Neural progenitor cell (in vitro differentiated cells): ENCODE data around the gene FBXW11. TPM values are rescaled to one million over a fixed set of nuclear protein-coding genes. Genes with fewer than 3 reads are reported as not detected.

ENCODE experiments used
- DNase-seq: peaks from one replicate; pipeline ENCODE4 v3.0.0-alpha.2; 2016; ENCODE audit warnings: low spot score
- H2AFZ ChIP-seq: fragments of 200-600 bp; sonication (generic); replicated peaks from 2 replicates; pipeline ENCODE4 v1.6.1; 2016; ENCODE audit warnings: antibody characterized with exemption
- H3F3A ChIP-seq: fragments of 200-600 bp; sonication (generic); 2 replicates; pipeline ENCODE4 v1.6.1; 2016; ENCODE audit warnings: antibody characterized with exemption, low read depth
- H3K27ac ChIP-seq: fragments of 200-600 bp; sonication (generic); 2 replicates; pipeline ENCODE4 v1.5.1; 2016; ENCODE audit warnings: mild to moderate bottlenecking
- H3K27me3 ChIP-seq: fragments of 200-600 bp; sonication (generic); 2 replicates; pipeline ENCODE4 v1.6.1; 2016; ENCODE audit warnings: mild to moderate bottlenecking, moderate library complexity
- H3K36me3 ChIP-seq: fragments of 200-600 bp; sonication (generic); 2 replicates; pipeline ENCODE4 v1.5.1; 2016
- H3K4me1 ChIP-seq: fragments of 200-600 bp; sonication (generic); 2 replicates; pipeline ENCODE4 v1.6.1; 2016; ENCODE audit warnings: mixed run types
- H3K4me2 ChIP-seq: fragments of 200-600 bp; sonication (generic); 2 replicates; pipeline ENCODE4 v1.6.1; 2016
- H3K4me3 ChIP-seq: fragments of 200-600 bp; sonication (generic); 2 replicates; pipeline ENCODE4 v1.5.1; 2016
- H3K79me2 ChIP-seq: fragments of 200-600 bp; sonication (generic); 2 replicates; pipeline ENCODE4 v1.6.1; 2016; ENCODE audit warnings: low read depth
- H3K9ac ChIP-seq: fragments of 200-600 bp; sonication (generic); 2 replicates; pipeline ENCODE4 v1.6.1; 2016
- H3K9me3 ChIP-seq: fragments of 200-600 bp; sonication (generic); 2 replicates; pipeline ENCODE4 v1.5.1; 2016; ENCODE audit warnings: low read depth
- H4K20me1 ChIP-seq: fragments of 200-600 bp; sonication (generic); 2 replicates; pipeline ENCODE4 v1.6.1; 2016; ENCODE audit warnings: low read depth
- H3K27ac Mint-ChIP-seq: 3 replicates; pipeline ENCODE4 v1.8.0; 2021; ENCODE audit warnings: mixed read lengths
- H3K27me3 Mint-ChIP-seq: 2 replicates; pipeline ENCODE4 v1.8.0; 2022; ENCODE audit warnings: low read depth, mild to moderate bottlenecking, inconsistent platforms, moderate library complexity, mixed read lengths; ENCODE audit not compliant: insufficient read depth
- H3K36me3 Mint-ChIP-seq: 3 replicates; pipeline ENCODE4 v1.8.0; 2021; ENCODE audit warnings: mixed read lengths
- H3K4me1 Mint-ChIP-seq: 3 replicates; pipeline ENCODE4 v1.8.0; 2021; ENCODE audit warnings: mixed read lengths
- H3K4me3 Mint-ChIP-seq: 3 replicates; pipeline ENCODE4 v1.8.0; 2021; ENCODE audit warnings: mild to moderate bottlenecking, moderate library complexity, mixed read lengths
- H3K9me3 Mint-ChIP-seq: 3 replicates; pipeline ENCODE4 v1.8.0; 2020; ENCODE audit warnings: mixed read lengths
- CTCF ChIP-seq: fragments of 200-600 bp; sonication (generic); IDR thresholded peaks from 2 replicates; pipeline ENCODE4 v1.5.1; 2017; ENCODE audit warnings: antibody characterized with exemption, mild to moderate bottlenecking
- EZH2 ChIP-seq: fragments of 200-600 bp; sonication (generic); IDR thresholded peaks from 2 replicates; pipeline ENCODE4 v1.6.1; 2017; ENCODE audit warnings: antibody characterized with exemption, mild to moderate bottlenecking, moderate library complexity
- EZH2phosphoT487 ChIP-seq: fragments of 200-600 bp; sonication (generic); IDR thresholded peaks from 2 replicates; pipeline ENCODE4 v1.6.1; 2017; ENCODE audit warnings: antibody characterized with exemption
- total RNA-seq: library from RNA; depleted of rRNA; stranded (reverse); fragments of >200 nt; gene quantifications from 2 replicates; pipeline ENCODE4 v1.2.3, GENCODE V29; 2015; ENCODE audit warnings: low replicate concordance

Gene FBXW11
- total RNA-seq, 1 donor from 2014 or later: 79.1 TPM

DNA sequence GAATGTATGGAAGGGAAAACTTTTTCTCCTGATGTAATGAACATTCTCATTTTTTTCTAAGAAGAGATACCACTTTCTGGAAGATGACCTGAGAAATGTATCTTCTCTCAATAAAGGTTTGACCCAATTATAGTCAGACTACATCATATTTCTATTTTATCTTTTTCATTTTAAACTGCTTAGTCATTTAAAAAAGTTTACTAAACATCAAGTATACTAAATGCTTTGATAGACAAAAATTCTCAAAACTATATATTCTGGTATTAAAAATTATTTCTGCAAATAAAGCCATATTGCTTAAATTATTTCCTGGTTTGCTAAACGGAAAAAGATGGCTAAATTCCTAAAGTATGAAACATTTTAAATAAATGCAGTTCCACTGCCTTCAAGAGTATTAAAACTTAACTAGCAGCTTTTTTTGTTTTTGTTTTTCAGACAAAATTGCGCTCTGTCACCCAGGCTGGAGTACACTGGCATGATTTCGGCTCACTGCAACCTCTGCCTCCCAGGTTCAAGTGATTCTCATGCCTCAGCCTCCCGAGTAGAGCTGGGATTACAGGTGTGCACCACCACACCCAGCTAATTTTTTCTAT is 37.1 kb downstream of the FBXW11 start:
- Histone ChIP-seq H2AFZ (no peak overlapping the region), H4K20me1 (peaks cover 93% of the 10 kb centered on the region), H3K27ac (no peak overlapping the region), H3K4me2 (no peak overlapping the region), H3K36me3 (no peaks in the 10 kb centered on the region), H3F3A (peaks cover 22% of the 10 kb centered on the region), H3K27me3 (no peaks in the 10 kb centered on the region), H3K4me1 (peaks cover 51% of the 10 kb centered on the region), H3K9ac (no peak overlapping the region), H3K79me2 (peaks cover 99% of the 10 kb centered on the region), H3K4me3 (no peak overlapping the region), H3K9me3 (no peaks in the 10 kb centered on the region)
- peaks cover 2% of the 10 kb centered on the region for H3K27me3 Mint-ChIP-seq
- peaks cover 8% of the 10 kb centered on the region for H3K9me3 Mint-ChIP-seq
- no peak overlapping the region for H3K4me3 Mint-ChIP-seq
- DNase-seq: no peak
- no peak overlapping the region for H3K27ac Mint-ChIP-seq
- peaks cover 13% of the 10 kb centered on the region for H3K36me3 Mint-ChIP-seq
- peaks cover 31% of the 10 kb centered on the region for H3K4me1 Mint-ChIP-seq
- no peak for TF ChIP-seq EZH2
- no peak for TF ChIP-seq CTCF
- TF ChIP-seq EZH2phosphoT487: no peak

GRCh38 chr5:171968531-171968930 is 37.9 kb downstream of the FBXW11 start:
- Mint-ChIP-seq H3K36me3 (peaks cover 11% of the 10 kb centered on the region), H3K4me3 (no peak overlapping the region), H3K27ac (no peak overlapping the region), H3K4me1 (peaks cover 35% of the 10 kb centered on the region), H3K27me3 (peaks cover 2% of the 10 kb centered on the region), H3K9me3 (peaks cover 8% of the 10 kb centered on the region)
- no peak overlapping the region for H3K4me3 ChIP-seq
- H3K9me3 ChIP-seq: no peaks in the 10 kb centered on the region
- peaks cover 95% of the 10 kb centered on the region for H4K20me1 ChIP-seq
- no peak overlapping the region for H3K4me2 ChIP-seq
- H3K36me3 ChIP-seq: no peaks in the 10 kb centered on the region
- TF ChIP-seq EZH2: no peak
- no peak for TF ChIP-seq EZH2phosphoT487
- TF ChIP-seq CTCF: no peak
- no peak overlapping the region for H2AFZ ChIP-seq
- DNase-seq: no peak
- H3K27ac ChIP-seq: no peak overlapping the region
- no peaks in the 10 kb centered on the region for H3K27me3 ChIP-seq
- H3K4me1 ChIP-seq: peaks cover 60% of the 10 kb centered on the region
- H3K9ac ChIP-seq: no peak overlapping the region
- peaks cover 22% of the 10 kb centered on the region for H3F3A ChIP-seq
- peaks cover 99% of the 10 kb centered on the region for H3K79me2 ChIP-seq

- Mint-ChIP-seq H3K4me3 (no peak overlapping the region), H3K9me3 (peaks cover 8% of the 10 kb centered on the region), H3K27me3 (peaks cover 2% of the 10 kb centered on the region), H3K27ac (no peak overlapping the region), H3K4me1 (peaks cover 46% of the 10 kb centered on the region), H3K36me3 (peaks cover 11% of the 10 kb centered on the region)
- TF ChIP-seq EZH2phosphoT487 (no peak), CTCF (no peak), EZH2 (no peak)
- no peak overlapping the region for H3K9ac ChIP-seq
- H3K4me1 ChIP-seq: peaks cover 72% of the 10 kb centered on the region
- H3K36me3 ChIP-seq: no peaks in the 10 kb centered on the region
- H3F3A ChIP-seq: peaks cover 22% of the 10 kb centered on the region
- H3K79me2 ChIP-seq: peaks cover 99% of the 10 kb centered on the region
- DNase-seq: no peak
- H4K20me1 ChIP-seq: peaks cover 97% of the 10 kb centered on the region
- no peaks in the 10 kb centered on the region for H3K27me3 ChIP-seq
- no peak overlapping the region for H3K27ac ChIP-seq
- no peak overlapping the region for H2AFZ ChIP-seq
- no peaks in the 10 kb centered on the region for H3K9me3 ChIP-seq
- H3K4me3 ChIP-seq: no peak overlapping the region
- H3K4me2 ChIP-seq: no peak overlapping the region
These were observed 39.5 kb downstream of the FBXW11 start for GRCh38 chr5:171966964-171967363.
